ENCODE results near the gene ZNF385C.

The ZNF385C gene

GRCh38 chr17:42077755-42078154 is 20.5 kb downstream of the ZNF385C start:
- DNase-seq (ENCODE audit: low read depth): no peak

DNA sequence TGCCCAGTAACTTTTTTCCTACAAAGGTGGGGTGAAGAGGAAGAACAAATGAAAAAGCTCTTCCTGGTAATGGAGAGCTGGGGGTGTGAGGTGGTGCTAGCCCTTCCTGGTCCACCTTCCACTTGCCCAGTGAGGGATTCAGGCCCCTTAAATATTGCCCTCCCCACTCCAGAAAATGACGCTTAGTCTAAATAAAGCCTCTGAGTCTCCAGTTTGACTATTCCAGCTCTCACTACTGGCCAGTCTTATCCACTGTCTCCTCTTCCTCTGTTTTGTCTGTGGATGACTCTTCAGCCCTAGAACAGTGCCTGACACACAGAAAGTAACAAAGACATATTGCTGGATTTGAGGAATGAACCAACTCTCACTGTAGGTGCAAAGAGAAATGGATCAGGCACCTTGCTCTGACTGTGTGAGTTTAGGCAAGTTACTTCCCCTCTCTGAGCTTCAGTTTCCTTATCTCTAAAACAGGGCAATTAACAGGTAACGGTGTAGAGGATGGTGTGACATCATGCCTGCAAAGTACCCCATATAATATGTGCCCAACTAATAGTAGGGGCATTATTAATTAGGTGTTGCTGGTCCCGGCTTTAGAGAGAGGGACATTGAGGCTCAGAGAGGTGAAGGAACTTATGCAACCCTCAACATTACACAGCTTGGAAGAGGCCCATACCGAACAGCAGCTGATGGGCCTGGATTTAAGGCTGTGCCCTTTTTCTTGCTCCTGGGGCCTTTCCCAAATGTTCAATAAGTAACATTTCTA is 21.3 kb downstream of the ZNF385C start:
- DNase-seq (ENCODE audit: low read depth): no peak

DNA sequence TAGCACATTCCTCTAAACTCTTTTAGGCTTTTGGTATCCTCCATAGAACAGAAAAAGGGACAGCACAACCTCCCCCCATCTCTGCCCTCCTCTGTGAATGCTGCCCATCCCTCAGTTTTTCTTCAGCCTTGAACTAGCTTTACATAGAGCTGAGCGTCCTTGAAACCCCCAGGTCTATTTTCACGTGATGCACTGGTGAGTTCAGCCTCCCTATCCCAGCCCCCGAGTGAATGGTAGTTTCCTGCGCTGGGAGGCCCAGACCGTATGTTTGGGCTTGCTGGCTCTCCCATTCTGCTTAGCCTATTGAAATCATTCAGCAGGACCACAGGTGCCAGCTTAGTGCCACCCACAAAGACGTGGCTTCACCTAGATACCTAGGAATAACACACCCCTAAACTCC is 22.5 kb downstream of the ZNF385C start:
- DNase-seq (ENCODE audit: low read depth): no peak

- no peak for DNase-seq (ENCODE audit: low read depth)
Measured at GRCh38 chr17:42072323-42073187, 25.7 kb downstream of the ZNF385C start.

- no peak for DNase-seq (ENCODE audit: low read depth)
Measured at GRCh38 chr17:42071810-42072209, 26.5 kb downstream of the ZNF385C start.

- no peak for DNase-seq (ENCODE audit: low read depth)
Measured at GRCh38 chr17:42068979-42069378, 29.3 kb downstream of the ZNF385C start.

- peak; percentile 44 for DNase-seq (ENCODE audit: low read depth)
Measured at GRCh38 chr17:42067371-42068091, 30.7 kb downstream of the ZNF385C start.

DNA sequence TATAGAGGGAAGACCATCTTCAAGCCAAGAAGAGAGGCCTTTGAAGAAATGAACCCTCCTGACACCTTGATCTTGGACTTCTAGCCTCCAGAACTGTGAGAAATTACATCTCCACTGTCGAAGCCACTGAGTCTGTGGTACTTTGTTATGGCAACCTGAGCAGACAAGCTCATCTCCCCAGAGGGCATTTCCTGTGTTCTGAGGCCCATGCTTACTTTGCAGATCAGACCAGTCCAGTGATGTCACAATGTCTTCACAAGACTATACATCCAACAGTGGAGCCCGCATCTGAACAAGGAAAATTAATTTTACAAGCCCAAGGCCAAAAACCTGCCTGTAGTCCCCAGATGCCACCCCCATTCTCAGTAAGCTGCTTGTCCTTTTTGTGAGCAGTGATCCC is 33.1 kb downstream of the ZNF385C start:
- DNase-seq (ENCODE audit: low read depth): no peak

- DNase-seq (ENCODE audit: low read depth): no peak
Measured at GRCh38 chr17:42062681-42063080, 35.6 kb downstream of the ZNF385C start.

GRCh38 chr17:42061646-42062487 is 36.4 kb downstream of the ZNF385C start:
- no peak for DNase-seq (ENCODE audit: low read depth)

GRCh38 chr17:42060231-42060630 is 38.0 kb downstream of the ZNF385C start:
- DNase-seq (ENCODE audit: low read depth): no peak

DNA sequence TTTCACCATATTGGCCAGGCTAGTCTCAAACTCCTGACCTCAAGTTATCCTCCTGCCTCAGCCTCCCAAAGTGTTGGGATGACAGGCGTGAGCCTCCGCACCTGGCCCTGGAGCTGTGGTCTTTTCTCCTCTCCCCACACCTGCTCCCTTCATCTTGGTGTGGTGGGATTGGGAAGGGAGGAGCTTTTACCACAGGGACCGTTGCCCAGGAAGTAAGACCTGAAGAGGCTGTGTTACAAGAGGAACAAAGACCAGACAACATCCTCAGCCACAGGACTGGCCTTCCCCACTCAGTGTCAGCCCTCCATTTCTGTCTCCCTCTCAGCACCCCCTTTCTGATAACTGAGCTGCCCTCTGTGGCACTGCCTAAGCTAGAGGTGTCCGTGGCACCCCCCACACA is 38.5 kb downstream of the ZNF385C start:
- no peak for DNase-seq (ENCODE audit: low read depth)

DNA sequence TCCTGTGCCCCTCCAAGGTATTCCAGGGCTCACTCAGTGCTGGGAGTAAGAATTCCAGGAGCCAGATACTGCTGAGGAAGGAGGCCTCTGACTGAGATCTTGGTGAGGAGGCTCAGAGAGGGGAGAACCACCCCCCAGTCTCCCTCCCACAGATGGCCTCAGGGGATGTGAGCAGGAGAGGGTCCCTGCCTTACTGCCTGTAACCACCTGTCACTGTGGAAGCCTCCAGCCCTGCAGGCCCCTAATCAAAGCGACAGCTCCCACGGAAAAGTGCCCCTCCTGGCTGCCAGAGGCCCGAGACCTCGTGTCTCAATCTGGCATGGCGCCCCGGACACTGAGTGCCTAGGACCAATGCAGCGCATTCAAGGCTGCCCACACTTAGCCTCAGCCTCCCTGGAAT is 40.2 kb downstream of the ZNF385C start:
- no peak for DNase-seq (ENCODE audit: low read depth)

- no peak for DNase-seq (ENCODE audit: low read depth)
Measured at GRCh38 chr17:42056635-42057034, 41.6 kb downstream of the ZNF385C start.

- DNase-seq (ENCODE audit: low read depth): no peak
Measured at GRCh38 chr17:42055496-42055895, 42.8 kb downstream of the ZNF385C start.

GRCh38 chr17:42055027-42055426 is 43.2 kb downstream of the ZNF385C start:
- no peak for DNase-seq (ENCODE audit: low read depth)

DNA sequence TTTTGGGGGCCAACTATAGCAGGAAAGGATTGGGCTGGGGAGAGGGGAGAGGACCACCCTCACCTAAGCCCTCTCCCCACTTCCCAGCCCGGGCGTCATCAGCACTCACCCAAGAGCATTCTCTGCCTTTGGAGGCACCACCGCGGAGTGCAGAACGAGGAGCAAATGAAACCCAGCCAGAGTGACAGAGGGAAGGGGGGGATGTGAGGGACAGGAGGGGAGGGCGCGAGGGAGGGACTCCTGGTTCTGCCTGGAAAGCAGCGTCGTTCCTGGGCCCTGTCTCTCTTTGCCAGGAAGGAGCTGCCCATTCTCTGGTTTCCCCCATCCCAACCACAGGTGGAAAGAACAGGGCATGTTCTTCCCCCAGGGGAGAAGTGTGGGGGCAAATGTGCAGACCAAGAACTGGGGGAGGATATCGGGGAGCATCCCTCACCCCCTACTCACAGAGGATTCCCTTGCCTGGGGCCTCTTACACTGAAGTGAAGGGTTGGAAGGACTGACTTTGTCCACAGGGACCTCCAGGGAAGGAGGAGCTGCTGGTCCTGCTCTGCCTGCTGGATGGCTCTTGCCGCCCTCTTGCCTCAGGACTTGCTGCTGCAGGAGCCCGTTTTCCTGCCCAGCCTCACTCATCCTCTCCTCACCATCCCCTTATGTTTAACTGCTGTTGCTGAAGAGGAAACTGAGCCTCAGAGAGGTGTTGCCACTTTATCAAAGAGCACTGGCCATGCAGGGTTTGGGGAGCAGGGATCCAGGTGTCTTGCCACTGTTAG is 44.4 kb downstream of the ZNF385C start:
- DNase-seq (ENCODE audit: low read depth): no peak

DNA sequence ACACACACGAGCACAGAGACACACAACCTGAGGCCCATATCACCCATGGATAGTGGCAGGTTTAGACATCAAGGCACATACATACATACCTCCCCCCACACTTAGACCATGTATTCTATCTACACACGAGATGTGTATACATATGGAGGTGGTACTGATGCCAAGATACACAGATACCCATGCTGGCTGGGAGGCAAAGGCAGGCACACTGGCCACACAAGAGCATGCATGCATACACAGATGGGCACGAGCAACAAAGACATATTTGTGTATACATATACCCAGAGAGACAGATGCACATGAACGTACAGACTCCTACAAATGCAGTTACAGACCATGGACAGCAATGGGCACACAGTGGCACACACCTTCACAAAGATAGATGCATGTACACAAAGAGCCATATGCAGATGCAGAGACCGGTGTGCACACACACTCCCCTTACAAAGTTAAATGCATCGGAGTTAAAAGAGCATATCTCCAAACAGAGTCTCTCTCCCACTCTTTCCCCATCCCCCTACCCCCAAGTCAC is 45.9 kb downstream of the ZNF385C start:
- no peak for DNase-seq (ENCODE audit: low read depth)

GRCh38 chr17:42051645-42052044 is 46.6 kb downstream of the ZNF385C start:
- no peak for DNase-seq (ENCODE audit: low read depth)

DNA sequence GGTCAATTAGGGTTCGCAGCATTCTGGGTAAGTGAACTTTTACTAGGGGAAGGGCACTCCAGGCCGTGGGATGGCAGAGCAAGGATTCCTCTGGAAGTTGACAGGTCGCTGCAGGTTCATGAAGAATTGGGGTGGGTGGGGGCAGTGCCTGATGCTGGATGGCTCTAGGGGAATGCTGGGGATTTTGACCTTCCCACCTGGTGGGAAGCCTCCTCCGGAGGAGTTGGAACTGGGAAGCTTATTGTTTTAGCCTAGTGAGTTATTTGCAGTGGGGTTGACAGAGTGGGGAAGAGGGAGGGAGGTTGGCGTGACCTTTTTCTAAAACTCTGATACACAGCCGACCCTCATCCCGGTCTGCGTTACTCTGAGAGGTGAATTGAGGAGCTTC is 47.3 kb downstream of the ZNF385C start:
- DNase-seq (ENCODE audit: low read depth): no peak

All from stimulated activated CD4-positive, alpha-beta T cell treated with anti-CD3 and anti-CD28 coated beads, Interleukin-2, amount 100 ng/mL, for 4 hours (primary cell).